ENCODE data around the gene SCYGR1. TPM values are rescaled to one million over a fixed set of nuclear protein-coding genes. Genes with fewer than 3 reads are reported as not detected.

The SCYGR1 gene
- total and polyA plus RNA-seq, 2 of the 13 experiments (the other 11 are each of a cell fraction or from before 2014, with no cell fraction given), result not detected

GRCh38 chr2:227339098-227339599, 48.6 kb downstream of the SCYGR1 start (continued):
- TF ChIP-seq GATAD1 (CRISPR knock-in tag; IDR thresholded peaks at IDR 0.05) (0 out of 2 replicates have a peak, but pooled peaks have one; percentile 20), EHMT2 (IDR thresholded peaks at IDR 0.05; ENCODE audit: borderline replicate concordance, low read depth, low read length) (no peak), FLYWCH1 (CRISPR knock-in tag; IDR thresholded peaks at IDR 0.05) (no peak), RBFOX2 (IDR thresholded peaks at IDR 0.05; ENCODE audit: low read depth, low read length) (0 out of 2 replicates have a peak, but pooled peaks have one; percentile 16), POLR2A (IDR thresholded peaks at IDR 0.05; ENCODE audit: insufficient read depth in 1 of 2, low read depth in 2 of 2, low read length in 2 of 2) (no peak), RFXANK (CRISPR knock-in tag; IDR thresholded peaks at IDR 0.05) (peak; percentile 21; the same call in 1 of the 2 replicates), CREB1 (IDR thresholded peaks at IDR 0.05) (no peak), CREB1 (CRISPR knock-in tag; IDR thresholded peaks at IDR 0.05) (peak; percentile 60; the same call in 1 of the 2 replicates), HMGXB4 (CRISPR knock-in tag; IDR thresholded peaks at IDR 0.05; ENCODE audit: borderline replicate concordance in 1 of 2, low read depth in 1 of 2) (peak in 1 of 2 experiments; percentile 17; a peak in 1 of 4 replicates), SOX13 (IDR thresholded peaks at IDR 0.05) (no peak), SOX13 (CRISPR knock-in tag; conservative IDR thresholded peaks at IDR 0.05 in 1 of 2, IDR thresholded peaks at IDR 0.05 in 1 of 2) (peak in 1 of 2 experiments; percentile 45; a peak in 1 of 4 replicates), ZNF331 (CRISPR knock-in tag; IDR thresholded peaks at IDR 0.05) (0 out of 2 replicates have a peak, but pooled peaks have one; percentile 14), ISL2 (CRISPR knock-in tag; IDR thresholded peaks at IDR 0.05) (0 out of 2 replicates have a peak, but pooled peaks have one; percentile 12), ZMYM4 (CRISPR knock-in tag; IDR thresholded peaks at IDR 0.05) (peak; percentile 52; the same call in 1 of the 2 replicates), ZSCAN9 (CRISPR knock-in tag; IDR thresholded peaks at IDR 0.05; ENCODE audit: borderline replicate concordance) (peak; percentile 39; the same call in 1 of the 2 replicates), MIER3 (CRISPR knock-in tag; IDR thresholded peaks at IDR 0.05; ENCODE audit: borderline replicate concordance) (0 out of 2 replicates have a peak, but pooled peaks have one; percentile 42), ZGPAT (CRISPR knock-in tag; IDR thresholded peaks at IDR 0.05) (peak; percentile 58), ZNF431 (CRISPR knock-in tag; IDR thresholded peaks at IDR 0.05; ENCODE audit: borderline replicate concordance, low read depth) (0 out of 2 replicates have a peak, but pooled peaks have one; percentile 57)
- TF ChIP-seq, protein P1, sequence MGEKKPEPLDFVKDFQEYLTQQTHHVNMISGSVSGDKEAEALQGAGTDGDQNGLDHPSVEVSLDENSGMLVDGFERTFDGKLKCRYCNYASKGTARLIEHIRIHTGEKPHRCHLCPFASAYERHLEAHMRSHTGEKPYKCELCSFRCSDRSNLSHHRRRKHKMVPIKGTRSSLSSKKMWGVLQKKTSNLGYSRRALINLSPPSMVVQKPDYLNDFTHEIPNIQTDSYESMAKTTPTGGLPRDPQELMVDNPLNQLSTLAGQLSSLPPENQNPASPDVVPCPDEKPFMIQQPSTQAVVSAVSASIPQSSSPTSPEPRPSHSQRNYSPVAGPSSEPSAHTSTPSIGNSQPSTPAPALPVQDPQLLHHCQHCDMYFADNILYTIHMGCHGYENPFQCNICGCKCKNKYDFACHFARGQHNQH (CRISPR knock-in tag; IDR thresholded peaks at IDR 0.05), result 0 out of 2 replicates have a peak, but pooled peaks have one; percentile 16
- TF ChIP-seq, protein P2, sequence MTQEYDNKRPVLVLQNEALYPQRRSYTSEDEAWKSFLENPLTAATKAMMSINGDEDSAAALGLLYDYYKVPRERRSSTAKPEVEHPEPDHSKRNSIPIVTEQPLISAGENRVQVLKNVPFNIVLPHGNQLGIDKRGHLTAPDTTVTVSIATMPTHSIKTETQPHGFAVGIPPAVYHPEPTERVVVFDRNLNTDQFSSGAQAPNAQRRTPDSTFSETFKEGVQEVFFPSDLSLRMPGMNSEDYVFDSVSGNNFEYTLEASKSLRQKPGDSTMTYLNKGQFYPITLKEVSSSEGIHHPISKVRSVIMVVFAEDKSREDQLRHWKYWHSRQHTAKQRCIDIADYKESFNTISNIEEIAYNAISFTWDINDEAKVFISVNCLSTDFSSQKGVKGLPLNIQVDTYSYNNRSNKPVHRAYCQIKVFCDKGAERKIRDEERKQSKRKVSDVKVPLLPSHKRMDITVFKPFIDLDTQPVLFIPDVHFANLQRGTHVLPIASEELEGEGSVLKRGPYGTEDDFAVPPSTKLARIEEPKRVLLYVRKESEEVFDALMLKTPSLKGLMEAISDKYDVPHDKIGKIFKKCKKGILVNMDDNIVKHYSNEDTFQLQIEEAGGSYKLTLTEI (CRISPR knock-in tag; conservative IDR thresholded peaks at IDR 0.05), result no peak
- TF ChIP-seq, protein P3, sequence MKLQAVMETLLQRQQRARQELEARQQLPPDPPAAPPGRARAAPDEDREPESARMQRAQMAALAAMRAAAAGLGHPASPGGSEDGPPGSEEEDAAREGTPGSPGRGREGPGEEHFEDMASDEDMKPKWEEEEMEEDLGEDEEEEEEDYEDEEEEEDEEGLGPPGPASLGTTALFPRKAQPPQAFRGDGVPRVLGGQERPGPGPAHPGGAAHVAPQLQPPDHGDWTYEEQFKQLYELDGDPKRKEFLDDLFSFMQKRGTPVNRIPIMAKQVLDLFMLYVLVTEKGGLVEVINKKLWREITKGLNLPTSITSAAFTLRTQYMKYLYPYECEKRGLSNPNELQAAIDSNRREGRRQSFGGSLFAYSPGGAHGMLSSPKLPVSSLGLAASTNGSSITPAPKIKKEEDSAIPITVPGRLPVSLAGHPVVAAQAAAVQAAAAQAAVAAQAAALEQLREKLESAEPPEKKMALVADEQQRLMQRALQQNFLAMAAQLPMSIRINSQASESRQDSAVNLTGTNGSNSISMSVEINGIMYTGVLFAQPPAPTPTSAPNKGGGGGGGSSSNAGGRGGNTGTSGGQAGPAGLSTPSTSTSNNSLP (IDR thresholded peaks at IDR 0.05; ENCODE audit: low read depth, low read length), result peak; percentile 46
- TF ChIP-seq, protein P4, sequence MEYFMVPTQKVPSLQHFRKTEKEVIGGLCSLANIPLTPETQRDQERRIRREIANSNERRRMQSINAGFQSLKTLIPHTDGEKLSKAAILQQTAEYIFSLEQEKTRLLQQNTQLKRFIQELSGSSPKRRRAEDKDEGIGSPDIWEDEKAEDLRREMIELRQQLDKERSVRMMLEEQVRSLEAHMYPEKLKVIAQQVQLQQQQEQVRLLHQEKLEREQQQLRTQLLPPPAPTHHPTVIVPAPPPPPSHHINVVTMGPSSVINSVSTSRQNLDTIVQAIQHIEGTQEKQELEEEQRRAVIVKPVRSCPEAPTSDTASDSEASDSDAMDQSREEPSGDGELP (IDR thresholded peaks at IDR 0.05; ENCODE audit: borderline replicate concordance, low read depth), result peak; percentile 70

Data from HepG2 (cell line).